NCI-H1436 treated with DMSO at 0.1 percent for 48 hours (cell line): ENCODE data around the gene ELK1.

Experiments
- DNase-seq: peaks from one replicate; lab custom pipeline; 2025; lab: John Stamatoyannopoulos, UW

Gene ELK1

GRCh38 chrX:47645530-47645929 is 4.8 kb downstream of the ELK1 start:
- no peak for DNase-seq

- no peak for DNase-seq
Measured at GRCh38 chrX:47644557-47645091, 5.7 kb downstream of the ELK1 start.

GRCh38 chrX:47643926-47644325 is 6.4 kb downstream of the ELK1 start:
- DNase-seq, result no peak

DNA sequence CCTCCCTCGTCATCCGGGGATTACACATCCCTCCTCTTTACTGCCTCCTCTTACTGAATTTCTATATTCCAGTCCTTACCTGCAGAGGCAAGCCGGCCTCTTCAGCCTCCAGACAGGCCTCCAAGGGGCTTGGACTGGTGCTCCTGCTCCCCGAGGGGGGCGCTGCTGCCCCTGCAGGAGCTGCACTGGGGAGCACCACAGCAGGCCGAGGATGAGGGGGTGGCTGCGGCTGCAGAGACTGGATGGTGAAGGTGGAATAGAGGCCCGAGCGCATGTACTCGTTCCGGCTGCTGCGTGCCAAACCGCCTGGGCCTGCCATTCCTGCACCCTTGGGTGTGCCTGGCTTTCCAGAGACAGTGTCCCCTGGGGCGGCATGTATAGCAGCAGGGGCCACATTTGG is 11.5 kb downstream of the ELK1 start:
- DNase-seq, result no peak

GRCh38 chrX:47637546-47638195 is 12.7 kb downstream of the ELK1 start:
- no peak for DNase-seq

GRCh38 chrX:47634871-47635575 is 15.3 kb downstream of the ELK1 start:
- DNase-seq, result no peak

DNA sequence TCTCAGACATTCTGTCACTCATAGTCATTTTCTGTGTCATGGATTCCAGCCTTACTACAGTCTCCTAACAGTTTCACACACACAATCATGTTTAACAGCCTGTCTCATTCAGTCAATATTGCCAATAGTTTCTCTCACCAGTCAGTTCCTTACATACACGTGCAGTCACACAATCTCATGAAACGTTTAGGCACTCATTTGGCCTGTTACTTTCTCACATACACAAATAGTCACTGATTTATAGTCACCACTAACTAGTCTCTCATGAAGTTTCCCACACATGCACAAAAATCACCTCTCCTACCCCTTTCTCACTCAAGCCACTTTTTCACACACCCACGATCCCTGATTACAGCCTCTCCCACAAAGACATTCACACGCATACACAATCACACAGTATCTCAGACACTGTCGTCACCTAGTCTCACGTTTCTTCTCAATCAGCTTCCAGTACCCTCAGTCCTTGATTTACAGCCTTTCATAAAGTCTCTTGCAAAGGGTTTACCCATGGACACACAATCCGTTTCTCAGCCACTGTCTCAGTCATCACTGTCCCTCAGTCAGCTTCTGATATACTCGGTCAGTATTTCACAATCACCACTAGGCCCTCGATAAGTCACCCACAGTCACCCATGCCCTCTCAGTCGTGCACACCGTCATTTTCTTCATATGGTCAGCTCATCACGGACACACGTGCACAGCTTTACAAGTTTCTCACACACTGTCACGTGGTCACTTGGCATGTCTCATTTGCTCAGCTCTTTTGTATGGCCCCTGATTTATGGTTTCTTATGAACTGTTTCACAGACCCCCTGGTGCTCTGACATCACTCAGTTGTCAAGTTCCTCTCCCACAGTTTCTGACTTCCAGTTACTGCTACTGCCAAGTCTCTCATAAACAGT is 16.4 kb downstream of the ELK1 start:
- no peak for DNase-seq

DNA sequence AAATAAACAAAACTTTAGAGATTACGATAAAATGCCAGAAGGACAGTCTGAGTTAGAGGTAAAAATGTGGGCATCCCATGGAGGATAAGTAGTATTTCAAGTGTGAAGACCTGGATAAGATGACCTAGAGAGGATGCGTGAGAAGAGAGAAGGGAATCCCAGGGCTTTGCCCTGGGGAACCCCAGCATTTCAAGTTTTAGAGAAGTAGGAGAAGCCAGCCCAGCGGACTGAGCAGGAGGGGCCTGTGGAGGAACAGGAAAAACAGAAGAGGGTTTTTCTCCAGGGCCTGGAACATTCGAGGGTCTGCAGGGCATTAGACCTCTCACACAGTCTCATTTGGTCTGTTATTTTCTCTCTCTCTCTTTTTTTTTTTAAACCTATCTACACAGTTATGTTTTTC is 17.7 kb downstream of the ELK1 start:
- no peak for DNase-seq

- no peak for DNase-seq
Measured at GRCh38 chrX:47631676-47632075, 18.7 kb downstream of the ELK1 start.

- no peak for DNase-seq
Measured at GRCh38 chrX:47629419-47630200, 20.8 kb downstream of the ELK1 start, which contains the start of gene CFP. Gene CFP (minus strand): TSS chrX:47629930. CDS start chrX:47629844, 86 bp downstream.

DNA sequence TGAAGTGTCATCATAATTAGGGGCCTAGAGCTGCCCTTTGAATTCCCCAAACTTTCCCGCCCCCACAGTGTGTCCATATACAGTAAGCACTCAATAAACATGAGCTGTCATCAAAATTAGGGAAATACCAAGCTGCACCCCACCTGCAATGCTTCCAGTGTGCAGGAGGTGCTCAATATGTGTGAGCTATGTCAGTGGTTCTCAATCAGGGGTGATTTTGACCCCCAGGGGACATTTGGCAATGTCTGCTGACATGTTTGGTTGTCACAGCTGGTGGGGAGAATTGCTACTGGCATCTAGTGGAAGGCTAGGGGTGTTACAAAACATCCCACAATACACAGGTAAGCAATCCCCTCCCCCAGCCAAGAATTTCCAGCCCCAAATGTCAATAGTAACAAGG is 21.4 kb downstream of the ELK1 start:
- DNase-seq, result no peak

DNA sequence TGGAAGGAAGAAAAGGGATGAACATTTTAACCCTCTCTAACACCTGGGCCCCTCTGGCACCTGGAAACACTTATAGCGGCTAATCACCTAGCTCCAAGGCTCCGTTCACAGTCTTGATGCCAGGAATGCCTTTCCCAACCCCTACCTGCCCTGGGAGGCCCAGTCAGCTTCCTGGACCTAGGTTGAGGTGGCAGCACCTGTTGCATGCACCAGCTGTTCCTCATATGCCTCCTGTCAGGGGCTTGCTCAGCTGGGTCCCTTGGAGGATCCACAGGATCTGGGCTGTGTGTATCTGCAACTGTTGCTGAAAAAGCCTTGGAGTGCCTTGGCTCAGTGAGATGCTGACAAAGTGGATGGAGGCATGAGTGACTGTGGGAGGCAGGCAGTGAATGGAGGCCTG is 25.0 kb downstream of the ELK1 start:
- DNase-seq, result no peak

DNA sequence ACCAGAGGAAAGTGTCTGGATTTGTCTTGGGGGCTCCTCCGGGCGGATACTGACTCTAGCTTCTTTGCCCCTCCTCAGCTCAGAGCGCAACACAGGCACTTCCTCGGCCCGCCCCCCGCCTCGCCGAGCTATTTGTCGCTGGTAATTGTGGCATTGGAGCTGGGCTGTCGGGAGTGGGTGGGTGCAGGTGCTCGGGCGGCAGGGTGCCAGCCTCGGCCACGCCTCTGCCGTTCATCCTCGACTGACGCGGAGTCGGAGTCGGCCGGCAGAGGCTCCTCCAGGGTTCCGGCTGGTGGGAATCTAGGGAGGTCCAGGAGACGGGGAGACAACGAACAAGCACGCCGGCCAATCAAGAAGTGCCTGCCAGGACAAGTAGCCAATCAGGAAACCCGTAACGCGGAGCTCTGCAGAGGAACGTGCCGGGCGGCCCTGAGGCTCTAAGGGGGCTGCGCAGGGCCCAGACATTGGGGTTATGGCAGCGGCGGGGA is 26.8 kb downstream of the ELK1 start:
- DNase-seq, result peak; percentile 52

GRCh38 chrX:47621851-47622250 is 28.5 kb downstream of the ELK1 start:
- no peak for DNase-seq

- no peak for DNase-seq
Measured at GRCh38 chrX:47620303-47620685, 30.1 kb downstream of the ELK1 start.

DNA sequence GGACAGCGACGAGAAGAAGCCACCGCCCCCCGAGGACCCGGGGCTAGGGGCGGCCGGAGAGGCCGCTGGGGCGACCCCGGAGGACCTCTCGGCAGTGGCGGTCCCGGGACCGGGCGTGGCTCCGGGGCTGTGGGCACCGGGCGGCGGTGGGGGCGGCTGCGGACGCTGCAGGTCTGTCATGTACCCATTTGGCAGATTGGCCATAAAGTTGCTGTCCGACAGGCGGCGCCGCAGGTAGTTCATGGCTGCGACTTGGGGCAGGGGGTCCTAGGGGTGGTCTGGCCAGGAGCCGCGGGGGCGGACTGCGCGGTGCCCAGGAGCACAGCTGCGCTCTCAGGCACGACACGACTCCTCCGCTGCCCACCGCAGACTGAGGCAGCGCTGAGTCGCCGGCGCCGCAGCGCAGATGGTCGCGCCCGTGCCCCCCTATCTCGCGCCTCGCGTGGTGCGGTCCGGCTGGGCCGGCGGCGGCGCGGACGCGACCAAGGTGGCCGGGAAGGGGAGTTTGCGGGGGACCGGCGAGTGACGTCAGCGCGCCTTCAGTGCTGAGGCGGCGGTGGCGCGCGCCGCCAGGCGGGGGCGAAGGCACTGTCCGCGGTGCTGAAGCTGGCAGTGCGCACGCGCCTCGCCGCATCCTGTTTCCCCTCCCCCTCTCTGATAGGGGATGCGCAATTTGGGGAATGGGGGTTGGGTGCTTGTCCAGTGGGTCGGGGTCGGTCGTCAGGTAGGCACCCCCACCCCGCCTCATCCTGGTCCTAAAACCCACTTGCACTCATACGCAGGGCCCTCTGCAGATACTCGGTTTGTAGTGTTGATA is 30.7 kb downstream of the ELK1 start, which contains the start of gene SYN1:
Gene SYN1, minus strand, starts transcription at position 372 of the 817 bp plus-strand sequence. Its CDS starts 129 bp downstream, at position 243.
- DNase-seq, result peak; percentile 18

GRCh38 chrX:47618923-47619485 is 31.4 kb downstream of the ELK1 start:
- DNase-seq, result no peak

- DNase-seq, result no peak
Measured at GRCh38 chrX:47614618-47615017, 35.7 kb downstream of the ELK1 start.

DNA sequence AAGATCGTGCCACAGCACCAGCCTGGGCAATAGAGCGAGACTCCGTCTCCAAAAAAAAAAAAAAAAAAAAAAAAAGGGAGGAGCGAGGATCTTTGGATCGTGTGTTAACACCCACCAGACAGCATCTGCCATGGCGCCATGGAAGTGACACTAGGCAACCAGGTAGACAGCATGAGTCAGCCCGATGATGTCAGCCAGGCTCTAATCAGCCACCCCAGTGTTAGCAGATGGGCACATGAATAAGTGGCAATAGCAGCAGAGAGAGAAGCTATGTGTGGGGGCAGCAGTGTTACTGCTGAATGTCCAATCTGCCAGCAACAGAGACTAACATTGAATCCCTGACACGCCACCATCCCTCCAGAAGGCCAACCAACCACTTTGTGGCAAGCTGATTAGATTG is 37.3 kb downstream of the ELK1 start:
- no peak for DNase-seq

GRCh38 chrX:47612418-47612817 is 37.9 kb downstream of the ELK1 start:
- no peak for DNase-seq
